ENCODE results near the gene C12orf56.

GRCh38 chr12:64293654-64294364 is 96.7 kb downstream of the C12orf56 start:
- TF ChIP-seq POLR2A (IDR thresholded peaks at IDR 0.05; ENCODE audit: low read depth, low read length) (no peak), CTCF (IDR thresholded peaks at IDR 0.05; ENCODE audit: extremely low read depth in 1 of 2, insufficient read depth in 1 of 2, low read depth in 1 of 2, low read length in 2 of 2) (no peak), POLR2AphosphoS5 (IDR thresholded peaks at IDR 0.05; ENCODE audit: insufficient read depth, low read depth, low read length) (no peak), MAX (IDR thresholded peaks at IDR 0.05; ENCODE audit: insufficient read depth, insufficient read length) (no peak), FOS (IDR thresholded peaks at IDR 0.05; ENCODE audit: borderline replicate concordance, insufficient read depth, low read length) (no peak), EZH2 (IDR thresholded peaks at IDR 0.05; ENCODE audit: borderline replicate concordance, low read depth, low read length, severe bottlenecking) (no peak), MYC (IDR thresholded peaks at IDR 0.05; ENCODE audit: low read depth, low read length) (no peak), JUN (IDR thresholded peaks at IDR 0.05; ENCODE audit: borderline replicate concordance, insufficient read depth, insufficient read length, low read depth) (no peak), GATA2 (IDR thresholded peaks at IDR 0.05; ENCODE audit: insufficient read depth, insufficient read length, low read depth, low read length) (no peak)
